IPS-18c (cell line): ENCODE results near the gene GEMIN4.
"Not testable (repeated sequence)": the region's sequence is repeated elsewhere in the genome, so short reads cannot be mapped to it uniquely, and the experiment has no call there.

Experiments used
- H3K4me3 ChIP-seq: 2 replicates; pipeline ENCODE4 v1.7.0; 2013; ENCODE audit warnings: low read depth, mild to moderate bottlenecking, low read length, moderate library complexity; ENCODE audit not compliant: insufficient read depth
- H3K9me3 ChIP-seq: one replicate; pipeline ENCODE4 v1.6.1; 2013; ENCODE audit warnings: mild to moderate bottlenecking, low read length, moderate library complexity; ENCODE audit not compliant: control insufficient read depth, insufficient read depth

GEMIN4 gene

GRCh38 chr17:785901-786300 is 33.8 kb upstream of the GEMIN4 start:
- not testable (repeated sequence) for H3K4me3 ChIP-seq, H3K9me3 ChIP-seq

- Histone ChIP-seq H3K9me3 (no peaks in the 10 kb centered on the region), H3K4me3 (no peak overlapping the region)
These were observed 32.1 kb upstream of the GEMIN4 start for GRCh38 chr17:784143-784542.

GRCh38 chr17:781805-782731 is 30.0 kb upstream of the GEMIN4 start, which contains the start of the genes GLOD4 and MRM3:
Gene GLOD4 (minus strand): TSS chr17:782280. CDS start chr17:782255, 25 bp downstream.
Gene MRM3 (plus strand): TSS chr17:782353. CDS start chr17:782379, 26 bp downstream.
- Histone ChIP-seq H3K4me3 (peak within 1 kb of the TSS; percentile 97), H3K9me3 (no peaks in the 10 kb centered on the region)

GRCh38 chr17:778096-778495 is 26.0 kb upstream of the GEMIN4 start:
- H3K9me3 ChIP-seq, result no peaks in the 10 kb centered on the region

GRCh38 chr17:774313-774584 is 22.2 kb upstream of the GEMIN4 start:
- Histone ChIP-seq H3K9me3 (no peaks in the 10 kb centered on the region), H3K4me3 (no peak overlapping the region)

More at GRCh38 chr17:778096-778495, 26.0 kb upstream of the GEMIN4 start:
- no peak overlapping the region for H3K4me3 ChIP-seq

GRCh38 chr17:773467-774312 is 21.6 kb upstream of the GEMIN4 start:
- H3K9me3 ChIP-seq, result no peaks in the 10 kb centered on the region
- H3K4me3 ChIP-seq, result no peak overlapping the region

GRCh38 chr17:773016-773415 is 21.0 kb upstream of the GEMIN4 start:
- Histone ChIP-seq H3K4me3 (no peak overlapping the region), H3K9me3 (no peaks in the 10 kb centered on the region)

GRCh38 chr17:767076-767475 is 15.0 kb upstream of the GEMIN4 start:
- no peaks in the 10 kb centered on the region for H3K9me3 ChIP-seq
- H3K4me3 ChIP-seq, result no peak overlapping the region

- Histone ChIP-seq H3K4me3 (no peak overlapping the region), H3K9me3 (no peaks in the 10 kb centered on the region)
These were observed 8.3 kb upstream of the GEMIN4 start for GRCh38 chr17:760371-760770.

- Histone ChIP-seq H3K4me3 (no peak overlapping the region), H3K9me3 (no peaks in the 10 kb centered on the region)
These were observed 7.9 kb upstream of the GEMIN4 start for GRCh38 chr17:759964-760363.

- not testable (repeated sequence) for H3K4me3 ChIP-seq, H3K9me3 ChIP-seq
These were observed 4.0 kb upstream of the GEMIN4 start for GRCh38 chr17:756010-756567.

GRCh38 chr17:755319-755961 is 3.4 kb upstream of the GEMIN4 start:
- not testable (repeated sequence) for H3K4me3 ChIP-seq

GRCh38 chr17:753418-753817 is 1.4 kb upstream of the GEMIN4 start:
- H3K9me3 ChIP-seq, result no peaks in the 10 kb centered on the region
- H3K4me3 ChIP-seq, result no peak overlapping the region

More at GRCh38 chr17:755319-755961, 3.4 kb upstream of the GEMIN4 start:
- not testable (repeated sequence) for H3K9me3 ChIP-seq

GRCh38 chr17:752620-753219 is 656 bp upstream of the GEMIN4 start:
- Histone ChIP-seq H3K9me3 (no peaks in the 10 kb centered on the region), H3K4me3 (peak overlapping the region; percentile 59)

GRCh38 chr17:751269-752001 is 629 bp downstream of the GEMIN4 start:
- peak overlapping the region; percentile 59 for H3K4me3 ChIP-seq
- H3K9me3 ChIP-seq, result no peaks in the 10 kb centered on the region

- Histone ChIP-seq H3K9me3 (no peaks in the 10 kb centered on the region), H3K4me3 (peak overlapping the region; percentile 59)
These were observed 1.5 kb downstream of the GEMIN4 start for GRCh38 chr17:750431-751037.
